Kidney (tissue), 14 donors: ENCODE data around the gene PRKCE. TPM values are rescaled to one million over a fixed set of nuclear protein-coding genes. Genes with fewer than 3 reads are reported as not detected.

Experiments used
- DNase-seq, 5 donors: peaks; one replicate each; pipeline ENCODE4 v3.0.0-alpha.2; 2013 to 2020
- FAIRE-seq: peaks from 2 replicates; lab custom pipeline; 2012; peaks lifted over from hg19 to GRCh38; lab: Jason Lieb, UNC
- H3K27ac ChIP-seq, 2 donors: one replicate each; pipeline ENCODE4 v1.7.0; 2013; ENCODE audit warnings: low read depth in 2 of 2, low read length in 2 of 2, inconsistent platforms in 1 of 2
- H3K27me3 ChIP-seq: one replicate; pipeline ENCODE4 v1.7.1; 2013; ENCODE audit warnings: low read length, inconsistent platforms; ENCODE audit not compliant: control insufficient read depth, insufficient read depth
- H3K36me3 ChIP-seq, 3 donors: one replicate each; pipeline versions ENCODE4 v1.7.0 to v1.7.1; 2013; ENCODE audit warnings: low read length in 3 of 3, control low read depth in 1 of 3, inconsistent platforms in 1 of 3; ENCODE audit not compliant: insufficient read depth in 3 of 3, control insufficient read depth in 2 of 3
- H3K4me1 ChIP-seq, 3 donors: one replicate each; pipeline versions ENCODE4 v1.7.0 to v1.7.1; 2013; ENCODE audit warnings: low read length in 3 of 3, inconsistent platforms in 1 of 3, low read depth in 1 of 3; ENCODE audit not compliant: control insufficient read depth in 2 of 3, insufficient read depth in 2 of 3
- H3K4me3 ChIP-seq, 3 donors: one replicate each; pipeline versions ENCODE4 v1.7.0 to v1.8.1; 2013; ENCODE audit warnings: low read length in 3 of 3, control low read depth in 1 of 3, inconsistent platforms in 1 of 3
- H3K9ac ChIP-seq, 3 donors: one replicate each; pipeline versions ENCODE4 v1.7.0 to v1.7.1; 2013; ENCODE audit warnings: low read length in 3 of 3, control low read depth in 1 of 3, inconsistent platforms in 1 of 3
- H3K9me3 ChIP-seq, 3 donors: one replicate each; pipeline versions ENCODE4 v1.7.0 to v1.7.1; 2013; ENCODE audit warnings: low read length in 3 of 3, control low read depth in 1 of 3, inconsistent platforms in 1 of 3; ENCODE audit not compliant: control insufficient read depth in 2 of 3, insufficient read depth in 1 of 3
- intact Hi-C: fragments of 100-400 bp; cut with DNase I; formaldehyde crosslinking; loops from one replicate; pipeline ENCODE4 v1.11.1; 2022
- polyA plus RNA-seq: library from polyadenylated mRNA; stranded (reverse); fragments of 350-450 nt; fragmentation: Illumina TruSeq; extraction: RNeasy Lipid Tissue Mini Kit (QIAGEN cat#74804); gene quantifications from one replicate; pipeline ENCODE4 v1.2.3, GENCODE V29; 2014; ENCODE audit warnings: low read depth, low replicate concordance; ENCODE audit not compliant: insufficient read depth
- total RNA-seq: library from RNA; stranded (reverse); fragmentation: NEBNext Ultra II Directional; extraction: Animal tissue kit (Norgen Biotek cat#: 25700); gene quantifications from one replicate; pipeline ENCODE4 v1.2.1, GENCODE V29; 2021
- TF ChIP-seq, protein P1 (sequence below): IDR thresholded peaks from 3 replicates; pipeline ENCODE4 v1.5.1; 2012; ENCODE audit warnings: mild to moderate bottlenecking, moderate library complexity, borderline replicate concordance; ENCODE audit not compliant: insufficient read depth; ENCODE audit errors: extremely low read depth
- donor health status: control.
- donor health status: control.
- donor health status: control.
- donor health status: control.
- donor health status: control.
- donor health status: DM: yes; HTN: yes; CAD: no.
- donor health status: Normal renal cell carcinoma (clear cell type).

PRKCE gene
- total and polyA plus RNA-seq, 2 donors from 2014 or later, result 11.1 to 27.3 TPM

DNA sequence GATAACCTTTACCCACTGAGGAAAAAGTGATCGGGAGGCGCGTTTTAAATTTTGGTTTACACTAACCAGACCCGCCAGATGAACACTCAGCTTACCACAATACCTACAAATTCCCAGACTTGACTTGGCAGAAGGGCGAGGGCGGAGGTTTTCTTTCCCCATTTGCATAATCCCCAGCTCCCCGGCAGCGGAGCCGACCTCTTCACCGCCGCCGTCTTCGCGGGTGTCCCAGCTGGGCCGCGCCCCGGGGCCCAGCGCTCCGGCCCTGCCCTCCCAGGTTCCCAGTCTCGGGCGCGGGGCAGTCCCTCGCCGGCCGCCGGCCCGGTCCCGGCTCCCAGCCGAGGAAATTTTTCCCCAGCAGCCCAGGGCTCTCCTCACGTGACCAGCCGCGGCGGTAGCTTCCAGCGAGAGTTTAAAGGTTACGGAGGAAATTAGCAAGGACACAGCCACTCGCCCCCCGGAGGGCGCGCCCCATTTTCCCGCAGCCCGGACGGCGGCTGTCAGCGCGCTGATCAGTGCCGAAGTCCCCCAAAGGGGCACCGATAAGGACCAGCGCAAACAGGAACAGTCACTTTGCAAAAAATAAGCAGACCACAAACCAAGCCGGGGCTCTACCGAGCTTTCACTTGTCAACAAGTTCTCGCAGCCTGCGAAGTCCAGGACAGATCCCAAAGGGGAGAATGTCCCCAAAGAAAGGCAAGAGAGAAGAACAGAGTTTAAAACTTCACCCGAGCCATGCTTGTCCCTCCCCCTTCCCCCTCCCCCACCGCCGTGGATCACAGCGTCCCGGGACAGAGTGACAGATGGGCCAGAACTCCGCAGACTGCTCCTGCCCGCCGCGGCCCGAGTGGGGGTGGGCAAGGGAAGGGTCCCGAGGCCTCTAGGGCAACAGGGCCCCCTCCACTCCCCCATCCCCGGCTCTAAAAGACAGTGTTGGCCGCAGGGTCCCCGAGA lies 1.3 kb upstream of the PRKCE start:
- peaks cover 7 to 32% (median 18%) of the 10 kb centered on the region in 3 donors for H3K4me1 ChIP-seq
- peak overlapping the region; percentile 97 to 99 for H3K27ac ChIP-seq
- TF ChIP-seq, protein P1, sequence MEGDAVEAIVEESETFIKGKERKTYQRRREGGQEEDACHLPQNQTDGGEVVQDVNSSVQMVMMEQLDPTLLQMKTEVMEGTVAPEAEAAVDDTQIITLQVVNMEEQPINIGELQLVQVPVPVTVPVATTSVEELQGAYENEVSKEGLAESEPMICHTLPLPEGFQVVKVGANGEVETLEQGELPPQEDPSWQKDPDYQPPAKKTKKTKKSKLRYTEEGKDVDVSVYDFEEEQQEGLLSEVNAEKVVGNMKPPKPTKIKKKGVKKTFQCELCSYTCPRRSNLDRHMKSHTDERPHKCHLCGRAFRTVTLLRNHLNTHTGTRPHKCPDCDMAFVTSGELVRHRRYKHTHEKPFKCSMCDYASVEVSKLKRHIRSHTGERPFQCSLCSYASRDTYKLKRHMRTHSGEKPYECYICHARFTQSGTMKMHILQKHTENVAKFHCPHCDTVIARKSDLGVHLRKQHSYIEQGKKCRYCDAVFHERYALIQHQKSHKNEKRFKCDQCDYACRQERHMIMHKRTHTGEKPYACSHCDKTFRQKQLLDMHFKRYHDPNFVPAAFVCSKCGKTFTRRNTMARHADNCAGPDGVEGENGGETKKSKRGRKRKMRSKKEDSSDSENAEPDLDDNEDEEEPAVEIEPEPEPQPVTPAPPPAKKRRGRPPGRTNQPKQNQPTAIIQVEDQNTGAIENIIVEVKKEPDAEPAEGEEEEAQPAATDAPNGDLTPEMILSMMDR, result no peak
- H3K9me3 ChIP-seq, result no peaks in the 10 kb centered on the region
- peak; percentile 74 to 93 (median 81) for DNase-seq
- intact Hi-C loops, result loop anchor here (10.0 kb wide), 1 partner anchor 125 kb away; no protein-coding TSS in a partner anchor
- H3K4me3 ChIP-seq, result peak overlapping the region; percentile 67 to 95 (median 86)
- H3K36me3 ChIP-seq, result no peaks in the 10 kb centered on the region
- H3K27me3 ChIP-seq, result no peaks in the 10 kb centered on the region
- FAIRE-seq, result no peak
- H3K9ac ChIP-seq, result peak overlapping the region; percentile 40 to 89 (median 85)

DNA sequence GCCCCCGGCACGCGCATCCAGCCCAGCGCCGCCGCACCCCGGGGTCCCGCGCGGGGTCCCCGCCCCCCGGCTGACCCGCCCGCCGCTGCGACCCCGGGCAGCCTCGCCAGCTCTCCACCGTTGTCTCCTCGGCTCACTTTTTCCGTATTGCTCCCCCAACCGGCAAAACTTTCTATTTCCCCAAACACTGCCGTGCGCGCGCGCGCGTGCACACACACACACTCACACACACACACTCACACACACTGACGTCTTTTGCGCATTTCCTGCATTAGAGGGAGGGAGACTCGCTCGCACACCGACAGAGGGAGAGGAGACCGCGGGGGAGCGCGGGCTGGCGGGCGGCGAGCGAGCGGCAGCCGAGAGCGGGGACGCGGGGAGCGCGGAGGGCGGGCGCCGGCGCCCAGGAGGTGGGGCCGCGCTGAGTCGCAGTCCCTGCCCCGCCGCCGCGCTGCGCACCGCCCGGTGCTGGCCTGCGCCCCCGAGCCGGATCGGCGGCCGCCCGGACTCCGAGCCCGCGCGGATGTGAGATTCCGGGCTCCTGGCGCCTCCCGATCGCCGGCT lies 542 bp upstream of the PRKCE start:
- peak overlapping the region; percentile 97 to 99 for H3K27ac ChIP-seq
- intact Hi-C loops, result no loop called here
- no peaks in the 10 kb centered on the region for H3K9me3 ChIP-seq
- DNase-seq, result peak; percentile 95 to 98 (median 97)
- H3K4me1 ChIP-seq, result peaks cover 7 to 32% (median 18%) of the 10 kb centered on the region in 3 donors
- no peaks in the 10 kb centered on the region for H3K27me3 ChIP-seq
- TF ChIP-seq, protein P1, result peak; percentile 45
- H3K4me3 ChIP-seq, result peak overlapping the region; percentile 67 to 95 (median 86)
- no peaks in the 10 kb centered on the region for H3K36me3 ChIP-seq
- H3K9ac ChIP-seq, result peak overlapping the region; percentile 33 to 89 (median 85)
- no peak for FAIRE-seq

DNA sequence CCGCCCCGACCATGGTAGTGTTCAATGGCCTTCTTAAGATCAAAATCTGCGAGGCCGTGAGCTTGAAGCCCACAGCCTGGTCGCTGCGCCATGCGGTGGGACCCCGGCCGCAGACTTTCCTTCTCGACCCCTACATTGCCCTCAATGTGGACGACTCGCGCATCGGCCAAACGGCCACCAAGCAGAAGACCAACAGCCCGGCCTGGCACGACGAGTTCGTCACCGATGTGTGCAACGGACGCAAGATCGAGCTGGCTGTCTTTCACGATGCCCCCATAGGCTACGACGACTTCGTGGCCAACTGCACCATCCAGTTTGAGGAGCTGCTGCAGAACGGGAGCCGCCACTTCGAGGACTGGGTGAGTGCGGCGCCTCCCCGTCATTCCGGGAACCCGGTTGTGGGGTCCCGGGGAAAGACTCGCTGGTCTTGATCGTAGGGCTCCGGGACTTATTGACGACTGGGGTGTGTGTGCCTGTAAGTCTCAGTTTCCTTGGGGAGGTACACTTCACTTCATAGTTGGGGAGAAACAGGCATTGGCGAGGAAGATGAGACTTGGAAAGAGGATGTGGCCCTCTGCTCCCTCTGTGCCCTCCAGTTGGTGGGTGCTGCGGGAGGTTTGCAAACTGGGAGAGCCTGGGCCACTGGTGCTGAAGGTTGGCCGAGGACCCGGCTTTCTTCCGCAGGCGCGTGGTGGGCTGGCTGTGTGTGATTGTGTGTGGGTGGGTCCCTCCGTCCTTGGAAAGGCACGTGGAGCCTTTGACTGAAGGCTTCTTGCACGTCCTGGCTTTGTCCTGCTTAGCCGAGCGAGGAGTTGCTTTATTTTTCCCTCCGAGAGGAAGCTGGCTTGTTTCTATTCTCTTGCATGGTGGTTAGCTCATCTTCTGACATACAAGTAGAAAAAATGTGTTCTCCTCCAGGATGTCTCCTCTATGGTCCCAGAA lies 886 bp downstream of the PRKCE start:
- Histone ChIP-seq H3K9ac (peak overlapping the region; percentile 20 to 68 (median 65)), H3K4me3 (peak overlapping the region; percentile 35 to 83 (median 70)), H3K9me3 (no peaks in the 10 kb centered on the region), H3K27me3 (no peaks in the 10 kb centered on the region), H3K4me1 (peaks cover 7 to 32% (median 13%) of the 10 kb centered on the region in 3 donors), H3K36me3 (no peaks in the 10 kb centered on the region), H3K27ac (peak overlapping the region; percentile 86 to 99)
- peak; percentile 67 to 83 (median 77) for DNase-seq
- TF ChIP-seq, protein P1, result no peak
- intact Hi-C loops, result no loop called here
- no peak for FAIRE-seq
